IMR-90 (cell line): ENCODE data around the gene SMCHD1. TPM values are rescaled to one million over a fixed set of nuclear protein-coding genes. Genes with fewer than 3 reads are reported as not detected.

Experiments used
- ATAC-seq: fragments of 200-7000 bp; cut with Tn5 transposase; 2 replicates; pipeline ENCODE4 v1.9.1; 2020; ENCODE audit warnings: low read depth, mild to moderate bottlenecking, moderate library complexity
- BruUV-seq: library from RNA; stranded (reverse); fragments of 400-500 nt; replicated peaks from 2 replicates; lab custom pipeline; 2021; lab: Mats Ljungman, UMichigan
- CTCF ChIA-PET: fragments of 300-600 bp; formaldehyde crosslinking; extraction: SDS; loops from one replicate; lab custom pipeline; 2021; ENCODE audit warnings: antibody characterized with exemption; lab: Yijun Ruan, JAX
- POLR2A ChIA-PET: fragments of 300-600 bp; sonication (Branson Sonifier 250); formaldehyde crosslinking; loops from one replicate; lab custom pipeline; 2022; ENCODE audit warnings: antibody characterized with exemption; ENCODE audit not compliant: unreplicated experiment; lab: Charles Lee
- DNase-seq: peaks from one replicate; pipeline ENCODE4 v3.0.0; 2013
- H2AFZ ChIP-seq: replicated peaks from 2 replicates; pipeline ENCODE3; 2013; ENCODE audit warnings: low read length, mild to moderate bottlenecking; ENCODE audit not compliant: poor library complexity
- H2AK5ac ChIP-seq: 2 replicates; pipeline ENCODE4 v1.6.1; 2013; ENCODE audit warnings: low read depth, low read length, inconsistent platforms
- H2AK9ac ChIP-seq: replicated peaks from 2 replicates; pipeline ENCODE3; 2013; ENCODE audit warnings: mild to moderate bottlenecking, low read depth, low read length, moderate library complexity; ENCODE audit not compliant: poor library complexity
- H2BK120ac ChIP-seq: 2 replicates; pipeline ENCODE4 v1.6.1; 2013; ENCODE audit warnings: low read depth, low read length, inconsistent platforms
- H2BK15ac ChIP-seq: 3 replicates; pipeline ENCODE4 v1.6.1; 2013; ENCODE audit warnings: low read depth, low read length, inconsistent platforms
- H2BK20ac ChIP-seq: 2 replicates; pipeline ENCODE4 v1.6.1; 2013; ENCODE audit warnings: low read depth, mild to moderate bottlenecking, inconsistent platforms, low read length, moderate library complexity
- H2BK5ac ChIP-seq: 2 replicates; pipeline ENCODE4 v1.6.1; 2013; ENCODE audit warnings: mild to moderate bottlenecking, low read depth, low read length, inconsistent platforms; ENCODE audit not compliant: poor library complexity, severe bottlenecking
- H3K14ac ChIP-seq: replicated peaks from 2 replicates; pipeline ENCODE4 v1.6.1; 2013; ENCODE audit warnings: low read depth, low read length, inconsistent platforms
- H3K18ac ChIP-seq: 2 replicates; pipeline ENCODE4 v1.6.1; 2013; ENCODE audit warnings: low read depth, low read length, control low read depth
- H3K23ac ChIP-seq: 2 replicates; pipeline ENCODE4 v1.6.1; 2013; ENCODE audit warnings: low read depth, low read length, inconsistent platforms
- H3K27ac ChIP-seq: 2 replicates; pipeline ENCODE4 v1.5.1; 2013; ENCODE audit warnings: mild to moderate bottlenecking, control low read depth, low read length; ENCODE audit not compliant: insufficient read depth
- H3K27me3 ChIP-seq: 2 replicates; pipeline ENCODE4 v1.6.1; 2013; ENCODE audit warnings: low read length; ENCODE audit not compliant: control insufficient read depth, insufficient read depth
- H3K36me3 ChIP-seq: 2 replicates; pipeline ENCODE4 v1.6.1; 2013; ENCODE audit warnings: low read length, mixed read lengths; ENCODE audit not compliant: control insufficient read depth, insufficient read depth
- H3K4ac ChIP-seq: 2 replicates; pipeline ENCODE4 v1.6.1; 2013; ENCODE audit warnings: low read depth, low read length, inconsistent platforms
- H3K4me1 ChIP-seq: 2 replicates; pipeline ENCODE4 v1.6.1; 2013; ENCODE audit warnings: low read length, mixed read lengths; ENCODE audit not compliant: control insufficient read depth, insufficient read depth
- H3K4me2 ChIP-seq: 2 replicates; pipeline ENCODE4 v1.6.1; 2013; ENCODE audit warnings: low read depth, mild to moderate bottlenecking, control low read depth, low read length, moderate library complexity
- H3K4me3 ChIP-seq: 2 replicates; pipeline ENCODE4 v1.5.1; 2013; ENCODE audit warnings: low read depth, mild to moderate bottlenecking, control low read depth, low read length, moderate library complexity; ENCODE audit not compliant: insufficient read depth
- H3K56ac ChIP-seq: 2 replicates; pipeline ENCODE4 v1.6.1; 2013; ENCODE audit warnings: low read length, inconsistent platforms; ENCODE audit not compliant: insufficient read depth; ENCODE audit errors: extremely low read depth
- H3K79me1 ChIP-seq, 2 experiments: 2 replicates each; pipeline ENCODE4 v1.6.1; 2013; ENCODE audit warnings: low read length in 2 of 2, inconsistent platforms in 1 of 2, low read depth in 1 of 2
- H3K9ac ChIP-seq: 2 replicates; pipeline ENCODE4 v1.6.1; 2013; ENCODE audit warnings: low read depth, low read length, control low read depth
- H3K9me1 ChIP-seq: 2 replicates; pipeline ENCODE4 v1.6.1; 2013; ENCODE audit warnings: low read length, inconsistent platforms; ENCODE audit not compliant: insufficient read depth
- H3K9me3 ChIP-seq: 2 replicates; pipeline ENCODE4 v1.6.1; 2013; ENCODE audit warnings: low read length; ENCODE audit not compliant: control insufficient read depth, insufficient read depth
- H4K20me1 ChIP-seq: 2 replicates; pipeline ENCODE4 v1.6.1; 2013; ENCODE audit warnings: low read length, inconsistent platforms; ENCODE audit not compliant: insufficient read depth
- H4K5ac ChIP-seq: 2 replicates; pipeline ENCODE4 v1.6.1; 2013; ENCODE audit warnings: mild to moderate bottlenecking, low read depth, low read length, control low read depth
- H4K8ac ChIP-seq, 2 experiments: 2 replicates each; pipeline ENCODE4 v1.6.1; 2013; ENCODE audit warnings: low read depth in 2 of 2, low read length in 2 of 2, control low read depth in 1 of 2, inconsistent platforms in 1 of 2
- H4K91ac ChIP-seq: 2 replicates; pipeline ENCODE4 v1.6.1; 2013; ENCODE audit warnings: low read depth, low read length, inconsistent platforms; ENCODE audit not compliant: insufficient read depth
- BHLHE40 ChIP-seq: fragments of 150-350 bp; IDR thresholded peaks from 2 replicates; pipeline ENCODE4 v1.6.1; 2016; ENCODE audit warnings: mild to moderate bottlenecking, low read depth, low read length
- CEBPB ChIP-seq: IDR thresholded peaks from 2 replicates; pipeline ENCODE4 v1.6.1; 2012; ENCODE audit warnings: low read depth, low read length, improper control_type of control experiment
- CHD1 ChIP-seq: IDR thresholded peaks from 2 replicates; pipeline ENCODE4 v1.6.1; 2012; ENCODE audit warnings: low read depth, low read length, improper control_type of control experiment
- FOS ChIP-seq: fragments of 150-350 bp; IDR thresholded peaks from 2 replicates; pipeline ENCODE4 v1.6.1; 2016; ENCODE audit warnings: low read depth, low read length
- MAFK ChIP-seq: IDR thresholded peaks from 2 replicates; pipeline ENCODE4 v1.6.1; 2012; ENCODE audit warnings: low read depth, low read length, improper control_type of control experiment
- MAZ ChIP-seq: IDR thresholded peaks from 2 replicates; pipeline ENCODE4 v1.6.1; 2012; ENCODE audit warnings: low read depth, mild to moderate bottlenecking, low read length, improper control_type of control experiment, moderate library complexity, borderline replicate concordance
- MXI1 ChIP-seq: IDR thresholded peaks from 2 replicates; pipeline ENCODE4 v1.6.1; 2012; ENCODE audit warnings: low read depth, mild to moderate bottlenecking, low read length, moderate library complexity, borderline replicate concordance
- RCOR1 ChIP-seq: IDR thresholded peaks from 2 replicates; pipeline ENCODE4 v1.6.1; 2012; ENCODE audit warnings: mild to moderate bottlenecking, low read length, improper control_type of control experiment; ENCODE audit not compliant: insufficient replicate concordance
- RFX5 ChIP-seq: IDR thresholded peaks from 2 replicates; pipeline ENCODE4 v1.8.0; 2012; ENCODE audit warnings: low read depth, mild to moderate bottlenecking, low read length, moderate library complexity
- WGBS, 2 experiments: methylation state at CpG; one replicate each; pipeline versions ENCODE4 v1.1.5 to v1.1.7; 2013; ENCODE audit warnings: missing lambda C conversion rate in 2 of 2; ENCODE audit not compliant: insufficient read length in 1 of 2; ENCODE audit errors: extremely low coverage in 2 of 2; 5-methylcytosine and 5-hydroxymethylcytosine counted together
- dilution Hi-C: fragments of 300-500 bp; cut with HindIII; formaldehyde crosslinking; loops from one replicate; pipeline ENCODE4 v1.14.3; 2018; ENCODE audit warnings: low sequenced_read_pairs; ENCODE audit not compliant: unreplicated experiment
- in situ Hi-C: fragments of 300-500 bp; cut with MboI; formaldehyde crosslinking; loops from 3 replicates; pipeline ENCODE4 v1.14.3; 2019; ENCODE audit warnings: low sequenced_read_pairs, inconsistent platforms, mixed read lengths
- intact Hi-C: fragments of 100-400 bp; cut with micrococcal nuclease; formaldehyde crosslinking; loops from 2 replicates; pipeline ENCODE4 v1.10.0; 2022
- polyA plus RNA-seq, 3 experiments: library from polyadenylated mRNA; depleted of rRNA; stranded (reverse); fragments of >200 nt; gene quantifications; 2 replicates each; pipeline ENCODE4 v1.2.3, GENCODE V29; 2012; ENCODE audit warnings: low replicate concordance in 1 of 3
- total RNA-seq: library from RNA; depleted of rRNA; stranded (reverse); fragments of >200 nt; gene quantifications from 2 replicates; pipeline ENCODE4 v1.2.3, GENCODE V29; 2012
- TF ChIP-seq, protein P1 (sequence below): fragments of 150-350 bp; IDR thresholded peaks from 2 replicates; pipeline ENCODE4 v1.6.1; 2016; ENCODE audit warnings: low read depth, mild to moderate bottlenecking, low read length, moderate library complexity, borderline replicate concordance
- TF ChIP-seq, protein P2 (sequence below): fragments of 150-350 bp; IDR thresholded peaks from 2 replicates; pipeline ENCODE4 v1.6.1; 2017; ENCODE audit warnings: mild to moderate bottlenecking, antibody characterized with exemption, low read length, low read depth

Gene SMCHD1
- total and polyA plus RNA-seq, 2 of the 4 experiments (the other 2 are of a cell fraction): 14.8 to 47.3 TPM

DNA sequence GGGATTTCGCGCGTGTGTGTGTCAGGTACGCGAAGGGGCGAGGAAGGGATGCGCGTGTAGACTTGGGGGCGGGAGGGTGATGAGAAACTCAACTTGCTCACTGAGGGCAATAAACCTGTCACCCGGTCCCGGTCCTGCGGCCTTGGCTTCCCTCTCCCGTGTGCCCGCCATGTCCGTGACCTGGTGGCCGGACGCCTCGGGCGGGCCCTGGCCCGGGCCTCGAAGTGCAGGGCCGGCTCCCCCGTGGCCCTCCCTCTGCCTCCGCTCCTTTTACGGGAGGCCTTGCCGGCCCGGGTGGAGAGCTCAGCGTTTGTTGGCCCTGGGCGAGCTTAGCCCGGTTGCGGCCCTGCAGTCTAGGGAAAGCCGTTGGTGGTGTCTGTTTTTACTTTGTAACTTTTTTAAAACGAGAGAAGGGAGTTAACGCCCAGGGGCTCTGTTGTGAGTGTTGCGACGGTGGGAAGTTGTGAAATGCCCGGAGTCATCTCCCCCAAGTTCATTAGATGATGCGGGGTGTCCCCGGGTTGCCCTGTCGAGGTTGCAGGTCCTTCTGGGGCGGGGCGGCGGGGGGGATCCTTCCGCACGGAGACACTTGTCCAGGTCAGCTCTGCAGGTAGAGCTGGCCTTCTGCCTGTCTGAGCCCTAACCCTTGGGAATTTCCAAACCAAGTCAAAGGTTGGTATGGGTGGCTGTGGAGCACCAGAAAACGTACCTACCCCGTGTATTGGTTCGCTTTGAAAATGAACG is 883 bp downstream of the SMCHD1 start:
- ChIA-PET CTCF (interaction anchor here (0.6 kb wide), 1 partner anchor 39 kb away, joined by 3 read pairs; no protein-coding TSS in a partner anchor), POLR2A (interaction anchor here (0.6 to 1.0 kb wide), 2 partner anchors 10 to 18 kb away, joined by 4 read pairs; no protein-coding TSS in a partner anchor)
- Histone ChIP-seq H2AK9ac (peak overlapping the region; percentile 93), H3K27ac (peak overlapping the region; percentile 84), H2AFZ (peak overlapping the region; percentile 98), H2BK20ac (no peak overlapping the region), H4K8ac (peak overlapping the region; percentile 76 to 85; a peak in 3 of 4 replicates), H3K9me3 (no peaks in the 10 kb centered on the region), H2BK120ac (peak overlapping the region; percentile 53; the same call in 1 of the 2 replicates), H3K79me1 (peaks cover 0 to 9% of the 10 kb centered on the region in 2 experiments; a peak in 1 of 4 replicates), H2BK15ac (peak overlapping the region; percentile 71; the same call in 1 of the 3 replicates), H3K23ac (peak overlapping the region; percentile 98), H4K5ac (peak overlapping the region; percentile 26; the same call in 1 of the 2 replicates), H3K14ac (peak overlapping the region; percentile 86), H3K9ac (peak overlapping the region; percentile 69), H3K4me1 (peaks cover 6% of the 10 kb centered on the region), H3K18ac (peak overlapping the region; percentile 36), H2BK5ac (peak overlapping the region; percentile 96), H3K9me1 (peaks cover 3% of the 10 kb centered on the region; the same call in 1 of the 2 replicates), H3K4me3 (peak overlapping the region; percentile 91), H3K36me3 (no peaks in the 10 kb centered on the region), H4K91ac (peak overlapping the region; percentile 44; the same call in 1 of the 2 replicates), H3K56ac (peak overlapping the region; percentile 83), H3K27me3 (no peaks in the 10 kb centered on the region), H3K4me2 (peak overlapping the region; percentile 87), H3K4ac (peak overlapping the region; percentile 91), H2AK5ac (peak overlapping the region; percentile 90), H4K20me1 (peaks cover 41% of the 10 kb centered on the region)
- in situ Hi-C loops (no loop called here), dilution Hi-C loops (no loop called here), intact Hi-C loops (loop anchor here (5.0 kb wide), 1 partner anchor 111 kb away; no protein-coding TSS in a partner anchor)
- TF ChIP-seq BHLHE40 (no peak), MAZ (no peak), MAFK (no peak), FOS (no peak), MXI1 (peak; percentile 30; the same call in 1 of the 2 replicates), RCOR1 (no peak), RFX5 (no peak), CHD1 (no peak), CEBPB (peak; percentile 42)
- TF ChIP-seq, protein P1, sequence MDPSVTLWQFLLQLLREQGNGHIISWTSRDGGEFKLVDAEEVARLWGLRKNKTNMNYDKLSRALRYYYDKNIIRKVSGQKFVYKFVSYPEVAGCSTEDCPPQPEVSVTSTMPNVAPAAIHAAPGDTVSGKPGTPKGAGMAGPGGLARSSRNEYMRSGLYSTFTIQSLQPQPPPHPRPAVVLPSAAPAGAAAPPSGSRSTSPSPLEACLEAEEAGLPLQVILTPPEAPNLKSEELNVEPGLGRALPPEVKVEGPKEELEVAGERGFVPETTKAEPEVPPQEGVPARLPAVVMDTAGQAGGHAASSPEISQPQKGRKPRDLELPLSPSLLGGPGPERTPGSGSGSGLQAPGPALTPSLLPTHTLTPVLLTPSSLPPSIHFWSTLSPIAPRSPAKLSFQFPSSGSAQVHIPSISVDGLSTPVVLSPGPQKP: no peak
- TF ChIP-seq, protein P2, sequence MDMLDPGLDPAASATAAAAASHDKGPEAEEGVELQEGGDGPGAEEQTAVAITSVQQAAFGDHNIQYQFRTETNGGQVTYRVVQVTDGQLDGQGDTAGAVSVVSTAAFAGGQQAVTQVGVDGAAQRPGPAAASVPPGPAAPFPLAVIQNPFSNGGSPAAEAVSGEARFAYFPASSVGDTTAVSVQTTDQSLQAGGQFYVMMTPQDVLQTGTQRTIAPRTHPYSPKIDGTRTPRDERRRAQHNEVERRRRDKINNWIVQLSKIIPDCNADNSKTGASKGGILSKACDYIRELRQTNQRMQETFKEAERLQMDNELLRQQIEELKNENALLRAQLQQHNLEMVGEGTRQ: no peak
- peak; percentile 19 for ATAC-seq
- peak; percentile 31 for DNase-seq
- WGBS, 2 experiments: 2% methylated on average over 13 of the region's 49 CpGs; no CpG with 5 or more reads in 1 of the 2 experiments
- BruUV-seq: no TSS peak
